Measurements from ENCODE around the gene RASGRF1.

DNA sequence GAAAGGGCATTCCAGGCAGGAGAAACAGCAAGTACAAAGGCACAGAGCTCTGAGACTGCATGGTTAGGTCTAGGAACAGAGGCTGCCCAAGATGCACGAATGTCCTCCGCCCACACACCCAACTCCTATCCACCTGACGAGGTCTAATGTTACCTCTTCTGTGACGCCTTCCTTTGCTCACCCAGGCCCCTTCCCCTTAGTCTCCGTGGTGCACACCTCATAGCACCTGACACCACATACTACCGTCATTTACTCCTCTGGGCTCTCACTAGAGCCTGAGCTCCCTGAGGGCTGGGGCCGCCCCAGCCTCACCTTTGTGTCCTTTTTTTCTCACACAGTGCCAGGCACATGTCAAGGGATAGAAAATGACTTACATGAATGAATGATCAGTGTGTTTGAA, 31.0 kb upstream of the RASGRF1 start:
- TF ChIP-seq CTCF (IDR thresholded peaks at IDR 0.05), result no peak
- no peak for TF ChIP-seq POLR2AphosphoS5 (IDR thresholded peaks at IDR 0.05)

Data from prostate gland (tissue), 2 donors.